PC-9 (cell line): ENCODE results near the gene DBP. TPM values are rescaled to one million over a fixed set of nuclear protein-coding genes. Genes with fewer than 3 reads are reported as not detected.

Experiments
- BruUV-seq: library from RNA; stranded (reverse); fragments of 400-500 nt; replicated peaks from 2 replicates; lab custom pipeline; 2021; lab: Mats Ljungman, UMichigan
- CTCF ChIA-PET: fragments of 300-600 bp; sonication (Branson Sonifier 250); formaldehyde crosslinking; loops from one replicate; lab custom pipeline; 2022; ENCODE audit warnings: antibody characterized with exemption; lab: Charles Lee
- POLR2A ChIA-PET: fragments of 300-600 bp; sonication (Branson Sonifier 250); formaldehyde crosslinking; loops from one replicate; lab custom pipeline; 2022; ENCODE audit warnings: antibody characterized with exemption; ENCODE audit not compliant: unreplicated experiment; lab: Charles Lee
- DNase-seq, 2 experiments: peaks; one replicate each; pipeline versions ENCODE4 v3.0.0 to v3.0.0-alpha.2; 2015 to 2022; ENCODE audit warnings: mixed read lengths in 1 of 2
- H2AFZ ChIP-seq: fragments of 200-600 bp; sonication (generic); 2 replicates; pipeline ENCODE4 v1.8.1; 2017; ENCODE audit warnings: antibody characterized with exemption
- H3F3A ChIP-seq: fragments of 200-600 bp; sonication (generic); 2 replicates; pipeline ENCODE4 v1.8.1; 2017; ENCODE audit warnings: antibody characterized with exemption, mild to moderate bottlenecking, low read depth; ENCODE audit not compliant: insufficient read depth
- H3K27ac ChIP-seq: fragments of 200-600 bp; sonication (generic); 2 replicates; pipeline ENCODE4 v1.6.1; 2016; ENCODE audit warnings: mixed run types
- H3K27me3 ChIP-seq: fragments of 200-600 bp; sonication (generic); 2 replicates; pipeline ENCODE4 v1.6.1; 2016; ENCODE audit warnings: low read depth, mixed run types; ENCODE audit not compliant: insufficient read depth
- H3K36me3 ChIP-seq: fragments of 200-600 bp; sonication (generic); 2 replicates; pipeline ENCODE4 v1.6.1; 2016; ENCODE audit warnings: low read depth, mixed run types
- H3K4me1 ChIP-seq: fragments of 200-600 bp; sonication (generic); replicated peaks from 2 replicates; pipeline ENCODE4 v1.6.1; 2016; ENCODE audit warnings: mixed run types; ENCODE audit not compliant: insufficient read depth
- H3K4me2 ChIP-seq: fragments of 200-600 bp; sonication (generic); 2 replicates; pipeline ENCODE4 v1.6.1; 2017; ENCODE audit warnings: mixed run types
- H3K4me3 ChIP-seq: fragments of 200-600 bp; sonication (generic); 2 replicates; pipeline ENCODE4 v1.6.1; 2016; ENCODE audit warnings: mixed run types
- H3K79me2 ChIP-seq: fragments of 200-600 bp; sonication (generic); 2 replicates; pipeline ENCODE4 v1.6.1; 2017; ENCODE audit warnings: low read depth, mixed run types
- H3K9me2 ChIP-seq: fragments of 200-600 bp; sonication (generic); 2 replicates; pipeline ENCODE4 v1.8.1; 2017; ENCODE audit warnings: mild to moderate bottlenecking; ENCODE audit not compliant: insufficient read depth
- H3K9me3 ChIP-seq: fragments of 200-600 bp; sonication (generic); 2 replicates; pipeline ENCODE4 v1.8.1; 2016; ENCODE audit warnings: low read depth; ENCODE audit not compliant: insufficient read depth
- H4K20me1 ChIP-seq: fragments of 200-600 bp; sonication (generic); 2 replicates; pipeline ENCODE4 v1.8.1; 2017; ENCODE audit not compliant: insufficient read depth
- CTCF ChIP-seq: fragments of 200-600 bp; sonication (generic); conservative IDR thresholded peaks from 2 replicates; pipeline ENCODE4 v1.6.1; 2017; ENCODE audit warnings: mixed run types, antibody characterized with exemption, mild to moderate bottlenecking, moderate library complexity
- EZH2 ChIP-seq: fragments of 200-600 bp; sonication (generic); IDR thresholded peaks from 2 replicates; pipeline ENCODE4 v1.8.0; 2017; ENCODE audit warnings: antibody characterized with exemption, low read depth
- intact Hi-C: fragments of 100-400 bp; cut with micrococcal nuclease; formaldehyde crosslinking; loops from one replicate; pipeline ENCODE4 v1.10.0; 2022; ENCODE audit not compliant: unreplicated experiment
- total RNA-seq: library from RNA; stranded (reverse); gene quantifications from 2 replicates; pipeline ENCODE4 v1.2.3, GENCODE V29; 2021

DBP gene
- total RNA-seq, 1 experiment from 2014 or later: 48.2 TPM

DNA sequence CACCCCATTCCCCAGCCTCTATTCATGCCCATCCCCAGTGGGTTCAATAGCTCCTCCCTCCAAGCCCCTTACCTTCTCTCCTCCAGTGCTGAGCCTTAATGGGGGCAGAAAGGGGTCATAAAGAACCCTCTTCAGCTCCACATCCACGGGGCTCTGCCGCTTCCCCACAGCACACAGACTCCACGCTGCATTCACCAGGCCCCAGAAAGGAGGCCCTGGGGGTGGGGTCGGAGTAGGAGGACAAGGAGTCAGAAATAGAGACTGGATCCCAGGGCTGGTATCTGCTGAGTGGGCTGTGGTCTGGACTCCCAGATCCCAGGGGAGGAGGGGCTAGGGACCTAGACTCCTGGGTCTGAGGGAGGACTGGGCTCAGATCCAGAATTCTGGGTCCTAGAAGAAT lies 7.2 kb upstream of the DBP start:
- Histone ChIP-seq H2AFZ (no peak overlapping the region), H3K9me2 (no peaks in the 10 kb centered on the region), H3K36me3 (no peaks in the 10 kb centered on the region), H3K4me3 (no peak overlapping the region), H3K4me1 (peaks cover 19% of the 10 kb centered on the region), H3K4me2 (peak overlapping the region; percentile 97; the same call in 1 of the 2 replicates), H4K20me1 (no peaks in the 10 kb centered on the region), H3K79me2 (no peaks in the 10 kb centered on the region), H3F3A (peaks cover 24% of the 10 kb centered on the region), H3K27me3 (no peaks in the 10 kb centered on the region), H3K27ac (no peak overlapping the region), H3K9me3 (no peaks in the 10 kb centered on the region)
- no TSS peak for BruUV-seq
- no peak for TF ChIP-seq CTCF
- TF ChIP-seq EZH2: no peak
- intact Hi-C loops: loop anchor here (10.0 kb wide), 1 partner anchor 350 kb away; the partner anchor contains the start of genes GYS1 and RUVBL2
- POLR2A ChIA-PET: no interaction called here
- CTCF ChIA-PET: interaction anchor here (0.6 kb wide), 1 partner anchor 10 kb away, joined by 4 read pairs; no protein-coding TSS in a partner anchor
- no peak for DNase-seq

- no peak overlapping the region for H3K4me3 ChIP-seq
- CTCF ChIA-PET: interaction anchor here (0.6 kb wide), 1 partner anchor 184 kb away, joined by 4 read pairs; no protein-coding TSS in a partner anchor
- no peak overlapping the region for H3K4me2 ChIP-seq
- peaks cover 25% of the 10 kb centered on the region for H3F3A ChIP-seq
- POLR2A ChIA-PET: interaction anchor here (0.6 kb wide), 1 partner anchor 229 kb away, joined by 3 read pairs; no protein-coding TSS in a partner anchor
- H3K9me3 ChIP-seq: no peaks in the 10 kb centered on the region
- H3K79me2 ChIP-seq: no peaks in the 10 kb centered on the region
- intact Hi-C loops: loop anchor here (10.0 kb wide), 1 partner anchor 352 kb away; the partner anchor contains the start of genes GYS1 and RUVBL2
- no peak overlapping the region for H3K27ac ChIP-seq
- no peaks in the 10 kb centered on the region for H4K20me1 ChIP-seq
- BruUV-seq: no TSS peak
- TF ChIP-seq CTCF: no peak
- no peak for TF ChIP-seq EZH2
- H3K4me1 ChIP-seq: peaks cover 24% of the 10 kb centered on the region
- H3K27me3 ChIP-seq: no peaks in the 10 kb centered on the region
- H2AFZ ChIP-seq: no peak overlapping the region
- DNase-seq: no peak
- no peaks in the 10 kb centered on the region for H3K36me3 ChIP-seq
- H3K9me2 ChIP-seq: no peaks in the 10 kb centered on the region
Observed at GRCh38 chr19:48642862-48643261, 5.7 kb upstream of the DBP start.

DNA sequence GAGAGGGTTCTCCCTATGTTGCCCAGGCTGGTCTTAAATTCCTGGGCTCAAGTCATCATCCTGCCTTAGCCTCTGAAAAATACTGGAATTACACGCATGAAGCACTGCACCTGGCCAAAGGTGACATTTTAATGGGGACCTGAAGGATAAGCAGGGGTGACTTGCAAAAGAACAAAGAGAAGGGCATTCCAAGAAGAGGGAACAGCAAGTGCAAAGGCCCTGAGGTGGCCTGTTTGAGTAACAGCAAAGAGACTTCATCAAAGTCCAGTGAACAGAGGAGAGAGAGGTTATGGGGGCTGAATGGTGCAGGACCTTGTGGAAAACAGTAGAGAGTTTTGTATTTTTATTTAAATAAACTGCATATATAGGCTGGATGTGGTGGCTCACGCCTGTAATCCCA lies 4.7 kb upstream of the DBP start:
- H3K79me2 ChIP-seq: no peaks in the 10 kb centered on the region
- CTCF ChIA-PET: no interaction called here
- no TSS peak for BruUV-seq
- DNase-seq: no peak
- TF ChIP-seq CTCF: no peak
- TF ChIP-seq EZH2: no peak
- intact Hi-C loops: loop anchor here (10.0 kb wide), 1 partner anchor 353 kb away; the partner anchor contains the start of genes GYS1 and RUVBL2
- no peak overlapping the region for H3K4me3 ChIP-seq
- H3K4me1 ChIP-seq: peaks cover 24% of the 10 kb centered on the region
- H3K9me3 ChIP-seq: no peaks in the 10 kb centered on the region
- H2AFZ ChIP-seq: no peak overlapping the region
- no peak overlapping the region for H3K27ac ChIP-seq
- no peak overlapping the region for H3K4me2 ChIP-seq
- no peaks in the 10 kb centered on the region for H3K36me3 ChIP-seq
- peaks cover 25% of the 10 kb centered on the region for H3F3A ChIP-seq
- no peaks in the 10 kb centered on the region for H4K20me1 ChIP-seq
- H3K9me2 ChIP-seq: no peaks in the 10 kb centered on the region
- POLR2A ChIA-PET: no interaction called here
- H3K27me3 ChIP-seq: no peaks in the 10 kb centered on the region
